Keratinocyte (primary cell): Measurements from ENCODE around the gene OR7G2. TPM values are rescaled to one million over a fixed set of nuclear protein-coding genes. Genes with fewer than 3 reads are reported as not detected.
"Not testable (repeated sequence)": the region's sequence is repeated elsewhere in the genome, so short reads cannot be mapped to it uniquely, and the experiment has no call there.

Source experiments
- DNase-seq: peaks from one replicate; pipeline ENCODE4 v3.0.0-alpha.2; 2011; ENCODE audit warnings: low read depth, missing footprints, low spot score
- FAIRE-seq: peaks from 2 replicates; lab custom pipeline; 2011; peaks lifted over from hg19 to GRCh38; lab: Jason Lieb, UNC
- H2AFZ ChIP-seq: 2 replicates; pipeline ENCODE4 v1.6.0; 2012; ENCODE audit warnings: low read length, control low read depth, inconsistent platforms; ENCODE audit not compliant: control insufficient read depth
- H3K27ac ChIP-seq: 2 replicates; pipeline ENCODE4 v1.5.1; 2011; ENCODE audit warnings: low read length; ENCODE audit not compliant: control insufficient read depth, insufficient read depth
- H3K27me3 ChIP-seq: 3 replicates; pipeline ENCODE4 v1.6.0; 2011; ENCODE audit warnings: low read length; ENCODE audit not compliant: control insufficient read depth, insufficient read depth; ENCODE audit errors: extremely low read depth
- H3K36me3 ChIP-seq, 2 experiments: 2 replicates in 1 of 2; 3 replicates in 1 of 2; pipeline ENCODE4 v1.5.1; 2011; ENCODE audit warnings: low read length in 2 of 2, mild to moderate bottlenecking in 1 of 2; ENCODE audit not compliant: control insufficient read depth in 2 of 2, insufficient read depth in 2 of 2; ENCODE audit errors: extremely low read depth in 1 of 2
- H3K4me1 ChIP-seq: 3 replicates; pipeline ENCODE4 v1.5.1; 2011; ENCODE audit warnings: low read length; ENCODE audit not compliant: control insufficient read depth, insufficient read depth; ENCODE audit errors: extremely low read depth
- H3K4me2 ChIP-seq: 3 replicates; pipeline ENCODE4 v1.6.0; 2011; ENCODE audit warnings: low read depth, low read length; ENCODE audit not compliant: control insufficient read depth, insufficient read depth; ENCODE audit errors: extremely low read depth
- H3K4me3 ChIP-seq, 3 experiments: fragments of 200-600 bp in 1 of 3; sonication (generic) in 1 of 3; 2 replicates in 2 of 3; 3 replicates in 1 of 3; pipeline ENCODE4 v1.5.1; 2011 to 2016; ENCODE audit warnings: low read length in 3 of 3, mild to moderate bottlenecking in 3 of 3, control low read depth in 2 of 3, inconsistent platforms in 1 of 3, low read depth in 1 of 3, mixed read lengths in 1 of 3, mixed run types in 1 of 3, moderate library complexity in 1 of 3; ENCODE audit not compliant: control insufficient read depth in 2 of 3, insufficient read depth in 2 of 3; ENCODE audit errors: extremely low read depth in 1 of 3
- H3K79me2 ChIP-seq: 2 replicates; pipeline ENCODE4 v1.6.0; 2012; ENCODE audit warnings: low read length; ENCODE audit not compliant: control insufficient read depth, insufficient read depth
- H3K9ac ChIP-seq: 3 replicates; pipeline ENCODE4 v1.6.0; 2011; ENCODE audit warnings: low read length; ENCODE audit not compliant: control insufficient read depth, insufficient read depth; ENCODE audit errors: extremely low read depth
- H3K9me1 ChIP-seq: 3 replicates; pipeline ENCODE4 v1.6.0; 2011; ENCODE audit warnings: low read length; ENCODE audit not compliant: control insufficient read depth, insufficient read depth; ENCODE audit errors: extremely low read depth
- H3K9me3 ChIP-seq: 2 replicates; pipeline ENCODE4 v1.5.1; 2012; ENCODE audit warnings: low read depth, low read length; ENCODE audit not compliant: control insufficient read depth
- H4K20me1 ChIP-seq: 3 replicates; pipeline ENCODE4 v1.6.0; 2011; ENCODE audit warnings: low read length; ENCODE audit not compliant: control insufficient read depth, insufficient read depth; ENCODE audit errors: extremely low read depth
- EZH2 ChIP-seq: IDR thresholded peaks from one replicate; pipeline ENCODE4 v1.6.1; 2012; ENCODE audit warnings: inconsistent platforms, mild to moderate bottlenecking, low read length, moderate library complexity
- dilution Hi-C: fragments of 300-500 bp; cut with MboI; formaldehyde crosslinking; loops from one replicate; pipeline ENCODE4 v1.7.0; 2020; ENCODE audit warnings: low sequenced_read_pairs; ENCODE audit not compliant: extremely low pct_ligation_motif_present
- polyA plus RNA-seq, 5 experiments: library from polyadenylated mRNA; depleted of rRNA in 3 of 5; stranded (reverse) in 3 of 5; stranded (forward) in 1 of 5; unstranded in 1 of 5; fragments of >200 nt; gene quantifications; 1 replicate in 1 of 5; 2 replicates in 3 of 5; 3 replicates in 1 of 5; pipeline versions ENCODE4 v1.2.1 to v1.2.3, GENCODE V29; 2011 to 2012; ENCODE audit warnings: missing spikeins in 2 of 5, low read depth in 1 of 5, low replicate concordance in 1 of 5
- TF ChIP-seq, protein P1 (sequence below), 3 experiments: IDR thresholded peaks in 1 of 3; conservative IDR thresholded peaks in 1 of 3; optimal IDR thresholded peaks in 1 of 3; 2 replicates in 2 of 3; 3 replicates in 1 of 3; pipeline versions ENCODE3 to v1.5.1; 2011; ENCODE audit warnings: low read length in 3 of 3, mild to moderate bottlenecking in 3 of 3, moderate library complexity in 2 of 3, control low read depth in 1 of 3, inconsistent platforms in 1 of 3; ENCODE audit not compliant: insufficient read depth in 2 of 3; ENCODE audit errors: extremely low read depth in 1 of 3

The OR7G2 gene
- polyA plus RNA-seq, 1 donor (not counting 4 experiments of a cell fraction or from before 2014, with no cell fraction given), result not detected

DNA sequence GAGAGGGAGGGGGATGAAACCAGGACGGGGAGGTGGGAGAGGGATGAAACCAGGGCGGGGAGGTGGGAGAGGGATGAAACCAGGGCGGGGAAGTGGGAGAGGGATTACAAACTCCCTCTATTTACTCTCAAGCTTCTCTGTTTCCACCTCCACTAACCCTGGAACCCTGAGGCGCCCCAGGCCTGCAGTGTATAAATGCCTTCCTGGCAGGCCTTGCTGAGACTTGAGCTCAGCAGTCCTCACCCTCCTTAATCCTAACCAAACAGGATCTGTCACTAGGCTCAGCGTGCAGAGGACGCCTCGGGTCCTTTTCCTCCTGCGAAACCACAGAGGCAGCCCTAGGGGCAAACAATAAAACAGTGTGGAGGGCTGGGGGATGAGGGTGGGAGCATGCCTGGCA is 52.5 kb downstream of the OR7G2 start:
- Histone ChIP-seq H3K9me3 (no peaks in the 10 kb centered on the region), H3K4me2 (peak overlapping the region; percentile 46), H3K79me2 (no peaks in the 10 kb centered on the region), H3K9me1 (no peaks in the 10 kb centered on the region), H3K4me1 (peaks cover 15% of the 10 kb centered on the region), H2AFZ (peak overlapping the region; percentile 53), H3K36me3 (no peaks in the 10 kb centered on the region), H3K9ac (peak overlapping the region; percentile 50), H3K4me3 (no peak overlapping the region), H4K20me1 (no peaks in the 10 kb centered on the region), H3K27ac (peak overlapping the region; percentile 63), H3K27me3 (no peaks in the 10 kb centered on the region)
- no peak for TF ChIP-seq EZH2
- TF ChIP-seq, protein P1, sequence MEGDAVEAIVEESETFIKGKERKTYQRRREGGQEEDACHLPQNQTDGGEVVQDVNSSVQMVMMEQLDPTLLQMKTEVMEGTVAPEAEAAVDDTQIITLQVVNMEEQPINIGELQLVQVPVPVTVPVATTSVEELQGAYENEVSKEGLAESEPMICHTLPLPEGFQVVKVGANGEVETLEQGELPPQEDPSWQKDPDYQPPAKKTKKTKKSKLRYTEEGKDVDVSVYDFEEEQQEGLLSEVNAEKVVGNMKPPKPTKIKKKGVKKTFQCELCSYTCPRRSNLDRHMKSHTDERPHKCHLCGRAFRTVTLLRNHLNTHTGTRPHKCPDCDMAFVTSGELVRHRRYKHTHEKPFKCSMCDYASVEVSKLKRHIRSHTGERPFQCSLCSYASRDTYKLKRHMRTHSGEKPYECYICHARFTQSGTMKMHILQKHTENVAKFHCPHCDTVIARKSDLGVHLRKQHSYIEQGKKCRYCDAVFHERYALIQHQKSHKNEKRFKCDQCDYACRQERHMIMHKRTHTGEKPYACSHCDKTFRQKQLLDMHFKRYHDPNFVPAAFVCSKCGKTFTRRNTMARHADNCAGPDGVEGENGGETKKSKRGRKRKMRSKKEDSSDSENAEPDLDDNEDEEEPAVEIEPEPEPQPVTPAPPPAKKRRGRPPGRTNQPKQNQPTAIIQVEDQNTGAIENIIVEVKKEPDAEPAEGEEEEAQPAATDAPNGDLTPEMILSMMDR (optimal IDR thresholded peaks at IDR 0.05 in 1 of 3, IDR thresholded peaks at IDR 0.05 in 1 of 3, conservative IDR thresholded peaks at IDR 0.05 in 1 of 3; ENCODE audit: extremely low read depth in 1 of 3, insufficient read depth in 2 of 3, low read length in 3 of 3), result no peak
- dilution Hi-C loops, result no loop called here
- FAIRE-seq (peak; percentile 26), DNase-seq (no peak)

DNA sequence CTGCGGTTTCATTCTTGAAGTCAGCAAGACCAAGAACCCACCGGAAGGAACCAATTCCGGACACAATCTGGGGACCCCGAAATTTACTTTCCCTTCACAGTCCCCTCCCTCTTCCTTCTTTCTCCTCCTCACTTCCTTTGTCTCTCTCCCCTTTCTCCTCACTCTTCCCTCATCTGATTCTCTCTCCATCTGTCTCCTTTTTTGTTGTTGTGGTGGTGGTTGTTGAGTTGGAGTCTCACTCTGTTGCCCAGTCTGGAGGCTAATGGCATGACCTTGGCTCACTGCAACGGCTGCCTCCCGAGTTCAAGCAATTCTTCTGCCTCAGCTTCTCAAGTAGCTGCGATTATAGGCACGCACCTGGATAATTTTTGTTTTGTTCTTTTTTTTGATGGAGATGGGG is 53.1 kb downstream of the OR7G2 start:
- Histone ChIP-seq H4K20me1 (no peaks in the 10 kb centered on the region), H3K79me2 (no peaks in the 10 kb centered on the region), H3K9ac (no peak overlapping the region), H2AFZ (no peak overlapping the region), H3K9me3 (no peaks in the 10 kb centered on the region), H3K4me2 (no peak overlapping the region), H3K9me1 (no peaks in the 10 kb centered on the region), H3K27me3 (no peaks in the 10 kb centered on the region), H3K36me3 (no peaks in the 10 kb centered on the region), H3K4me3 (no peak overlapping the region), H3K27ac (no peak overlapping the region), H3K4me1 (peaks cover 15% of the 10 kb centered on the region)
- no peak for TF ChIP-seq EZH2
- TF ChIP-seq, protein P1 (optimal IDR thresholded peaks at IDR 0.05 in 1 of 3, IDR thresholded peaks at IDR 0.05 in 1 of 3, conservative IDR thresholded peaks at IDR 0.05 in 1 of 3; ENCODE audit: extremely low read depth in 1 of 3, insufficient read depth in 2 of 3, low read length in 3 of 3), result no peak
- FAIRE-seq, result no peak
- dilution Hi-C loops, result no loop called here
- no peak for DNase-seq

DNA sequence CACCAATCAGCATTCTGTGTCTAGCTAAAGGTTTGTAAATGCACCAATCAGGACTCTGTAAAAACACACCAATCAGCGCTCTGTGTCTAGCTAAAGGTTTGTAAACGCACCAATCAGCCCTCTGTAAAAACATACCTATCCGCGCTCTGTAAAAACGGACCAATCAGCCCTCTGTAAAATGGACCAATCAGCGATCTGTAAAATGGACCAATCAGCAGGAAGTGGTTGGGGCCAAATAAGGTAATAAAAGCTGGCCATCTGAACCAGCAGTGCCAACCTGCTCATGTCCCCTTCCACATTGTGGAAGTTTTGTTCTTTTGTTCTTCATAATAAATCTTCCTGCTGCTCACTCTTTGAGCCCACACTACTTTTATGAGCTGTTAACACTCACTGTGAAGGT is 53.6 kb downstream of the OR7G2 start:
- DNase-seq, H3K27me3 ChIP-seq, H3K9me1 ChIP-seq, FAIRE-seq, H3K27ac ChIP-seq, H2AFZ ChIP-seq, H3K4me3 ChIP-seq, H4K20me1 ChIP-seq, H3K9ac ChIP-seq, H3K9me3 ChIP-seq, H3K4me2 ChIP-seq, dilution Hi-C loops, H3K36me3 ChIP-seq, H3K79me2 ChIP-seq: not testable (repeated sequence)
- H3K4me1 ChIP-seq, result peaks cover 15% of the 10 kb centered on the region
